ENCODE results near the gene SLC10A2. TPM values are rescaled to one million over a fixed set of nuclear protein-coding genes. Genes with fewer than 3 reads are reported as not detected.

The SLC10A2 gene, protein sequence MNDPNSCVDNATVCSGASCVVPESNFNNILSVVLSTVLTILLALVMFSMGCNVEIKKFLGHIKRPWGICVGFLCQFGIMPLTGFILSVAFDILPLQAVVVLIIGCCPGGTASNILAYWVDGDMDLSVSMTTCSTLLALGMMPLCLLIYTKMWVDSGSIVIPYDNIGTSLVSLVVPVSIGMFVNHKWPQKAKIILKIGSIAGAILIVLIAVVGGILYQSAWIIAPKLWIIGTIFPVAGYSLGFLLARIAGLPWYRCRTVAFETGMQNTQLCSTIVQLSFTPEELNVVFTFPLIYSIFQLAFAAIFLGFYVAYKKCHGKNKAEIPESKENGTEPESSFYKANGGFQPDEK
- total RNA-seq: not detected in 2 replicates

DNA sequence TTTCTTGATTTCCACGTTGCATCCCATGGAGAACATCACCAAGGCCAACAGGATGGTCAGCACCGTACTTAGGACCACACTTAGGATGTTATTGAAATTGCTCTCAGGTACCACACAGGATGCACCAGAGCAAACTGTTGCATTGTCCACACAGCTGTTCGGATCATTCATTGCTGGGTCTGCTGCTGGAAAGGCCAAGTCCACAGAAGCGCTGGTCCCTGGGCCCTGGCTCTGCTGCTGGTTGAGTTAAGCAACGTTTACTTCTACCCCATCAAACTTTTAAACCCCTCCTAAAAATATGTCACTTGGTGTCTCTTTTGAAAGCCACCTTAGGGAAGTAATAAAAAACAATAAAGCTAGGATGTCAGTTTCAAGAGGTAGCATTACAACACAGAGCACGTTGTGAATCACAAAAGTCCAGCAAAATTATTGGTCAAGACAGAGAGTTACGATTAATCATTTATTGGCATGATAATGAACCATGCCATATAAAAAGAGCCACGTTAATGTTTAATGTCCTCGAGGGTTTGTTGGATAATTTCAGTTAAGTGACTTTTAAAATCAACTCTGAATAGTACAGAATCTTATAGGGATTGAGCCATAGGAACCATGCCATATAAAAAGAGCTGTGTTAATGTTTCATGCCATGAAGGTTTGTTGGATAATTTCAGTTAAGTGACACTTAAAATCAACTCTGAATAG lies at the start of gene SLC10A2:
Gene SLC10A2, minus strand, starts transcription at position 339 of the 702 bp plus-strand sequence. Its CDS starts 168 bp downstream, at position 171.

Other genes with a start within 250 kb of the SLC10A2 start
- 44.9 and 52.3 TPM in 2 replicates for gene ERCC5, start 220.4 kb downstream of the SLC10A2 start, total RNA-seq